HEK293T (cell line): Measurements from ENCODE around the gene FAT2.

ENCODE experiments used
- BHLHE40 ChIP-seq: fragments of 450-650 bp; IDR thresholded peaks from 2 replicates; pipeline ENCODE4 v1.6.1; 2016; ENCODE audit warnings: mild to moderate bottlenecking, moderate library complexity, borderline replicate concordance
- ELF4 ChIP-seq: fragments of 450-650 bp; IDR thresholded peaks from 2 replicates; pipeline ENCODE4 v1.6.1; 2017; ENCODE audit warnings: antibody characterized with exemption
- FOXK2 ChIP-seq: fragments of 450-650 bp; IDR thresholded peaks from 2 replicates; pipeline ENCODE4 v1.6.1; 2016; ENCODE audit warnings: mild to moderate bottlenecking
- NFRKB ChIP-seq: fragments of 450-650 bp; IDR thresholded peaks from 2 replicates; pipeline ENCODE4 v1.6.1; 2016; ENCODE audit warnings: mild to moderate bottlenecking, moderate library complexity
- PKNOX1 ChIP-seq: fragments of 450-650 bp; IDR thresholded peaks from 2 replicates; pipeline ENCODE4 v1.6.1; 2016
- ZNF384 ChIP-seq: fragments of 450-650 bp; IDR thresholded peaks from 2 replicates; pipeline ENCODE4 v1.6.1; 2016

GRCh38 chr5:151605559-151605958, 14.4 kb upstream of the FAT2 start:
- TF ChIP-seq PKNOX1 (no peak), ZNF384 (no peak), BHLHE40 (no peak), NFRKB (no peak), FOXK2 (no peak), ELF4 (no peak)
